Neural progenitor cell (in vitro differentiated cells): ENCODE measurements around the gene IGLON5. TPM values are rescaled to one million over a fixed set of nuclear protein-coding genes. Genes with fewer than 3 reads are reported as not detected.

Experiments used
- DNase-seq: peaks from one replicate; pipeline ENCODE4 v3.0.0-alpha.2; 2016; ENCODE audit warnings: low spot score
- H2AFZ ChIP-seq: fragments of 200-600 bp; sonication (generic); replicated peaks from 2 replicates; pipeline ENCODE4 v1.6.1; 2016; ENCODE audit warnings: antibody characterized with exemption
- H3F3A ChIP-seq: fragments of 200-600 bp; sonication (generic); 2 replicates; pipeline ENCODE4 v1.6.1; 2016; ENCODE audit warnings: antibody characterized with exemption, low read depth
- H3K27ac ChIP-seq: fragments of 200-600 bp; sonication (generic); 2 replicates; pipeline ENCODE4 v1.5.1; 2016; ENCODE audit warnings: mild to moderate bottlenecking
- H3K27me3 ChIP-seq: fragments of 200-600 bp; sonication (generic); 2 replicates; pipeline ENCODE4 v1.6.1; 2016; ENCODE audit warnings: mild to moderate bottlenecking, moderate library complexity
- H3K36me3 ChIP-seq: fragments of 200-600 bp; sonication (generic); 2 replicates; pipeline ENCODE4 v1.5.1; 2016
- H3K4me1 ChIP-seq: fragments of 200-600 bp; sonication (generic); 2 replicates; pipeline ENCODE4 v1.6.1; 2016; ENCODE audit warnings: mixed run types
- H3K4me2 ChIP-seq: fragments of 200-600 bp; sonication (generic); 2 replicates; pipeline ENCODE4 v1.6.1; 2016
- H3K4me3 ChIP-seq: fragments of 200-600 bp; sonication (generic); 2 replicates; pipeline ENCODE4 v1.5.1; 2016
- H3K79me2 ChIP-seq: fragments of 200-600 bp; sonication (generic); 2 replicates; pipeline ENCODE4 v1.6.1; 2016; ENCODE audit warnings: low read depth
- H3K9ac ChIP-seq: fragments of 200-600 bp; sonication (generic); 2 replicates; pipeline ENCODE4 v1.6.1; 2016
- H3K9me3 ChIP-seq: fragments of 200-600 bp; sonication (generic); 2 replicates; pipeline ENCODE4 v1.5.1; 2016; ENCODE audit warnings: low read depth
- H4K20me1 ChIP-seq: fragments of 200-600 bp; sonication (generic); 2 replicates; pipeline ENCODE4 v1.6.1; 2016; ENCODE audit warnings: low read depth
- H3K27ac Mint-ChIP-seq: 3 replicates; pipeline ENCODE4 v1.8.0; 2021; ENCODE audit warnings: mixed read lengths
- H3K27me3 Mint-ChIP-seq: 2 replicates; pipeline ENCODE4 v1.8.0; 2022; ENCODE audit warnings: low read depth, mild to moderate bottlenecking, inconsistent platforms, moderate library complexity, mixed read lengths; ENCODE audit not compliant: insufficient read depth
- H3K36me3 Mint-ChIP-seq: 3 replicates; pipeline ENCODE4 v1.8.0; 2021; ENCODE audit warnings: mixed read lengths
- H3K4me1 Mint-ChIP-seq: 3 replicates; pipeline ENCODE4 v1.8.0; 2021; ENCODE audit warnings: mixed read lengths
- H3K4me3 Mint-ChIP-seq: 3 replicates; pipeline ENCODE4 v1.8.0; 2021; ENCODE audit warnings: mild to moderate bottlenecking, moderate library complexity, mixed read lengths
- H3K9me3 Mint-ChIP-seq: 3 replicates; pipeline ENCODE4 v1.8.0; 2020; ENCODE audit warnings: mixed read lengths
- EZH2 ChIP-seq: fragments of 200-600 bp; sonication (generic); IDR thresholded peaks from 2 replicates; pipeline ENCODE4 v1.6.1; 2017; ENCODE audit warnings: antibody characterized with exemption, mild to moderate bottlenecking, moderate library complexity
- EZH2phosphoT487 ChIP-seq: fragments of 200-600 bp; sonication (generic); IDR thresholded peaks from 2 replicates; pipeline ENCODE4 v1.6.1; 2017; ENCODE audit warnings: antibody characterized with exemption
- total RNA-seq: library from RNA; depleted of rRNA; stranded (reverse); fragments of >200 nt; gene quantifications from 2 replicates; pipeline ENCODE4 v1.2.3, GENCODE V29; 2015; ENCODE audit warnings: low replicate concordance
- TF ChIP-seq, protein P1 (sequence below): fragments of 200-600 bp; sonication (generic); IDR thresholded peaks from 2 replicates; pipeline ENCODE4 v1.5.1; 2017; ENCODE audit warnings: antibody characterized with exemption, mild to moderate bottlenecking

Gene IGLON5
- total RNA-seq, 1 donor from 2014 or later: 5.4 TPM

DNA sequence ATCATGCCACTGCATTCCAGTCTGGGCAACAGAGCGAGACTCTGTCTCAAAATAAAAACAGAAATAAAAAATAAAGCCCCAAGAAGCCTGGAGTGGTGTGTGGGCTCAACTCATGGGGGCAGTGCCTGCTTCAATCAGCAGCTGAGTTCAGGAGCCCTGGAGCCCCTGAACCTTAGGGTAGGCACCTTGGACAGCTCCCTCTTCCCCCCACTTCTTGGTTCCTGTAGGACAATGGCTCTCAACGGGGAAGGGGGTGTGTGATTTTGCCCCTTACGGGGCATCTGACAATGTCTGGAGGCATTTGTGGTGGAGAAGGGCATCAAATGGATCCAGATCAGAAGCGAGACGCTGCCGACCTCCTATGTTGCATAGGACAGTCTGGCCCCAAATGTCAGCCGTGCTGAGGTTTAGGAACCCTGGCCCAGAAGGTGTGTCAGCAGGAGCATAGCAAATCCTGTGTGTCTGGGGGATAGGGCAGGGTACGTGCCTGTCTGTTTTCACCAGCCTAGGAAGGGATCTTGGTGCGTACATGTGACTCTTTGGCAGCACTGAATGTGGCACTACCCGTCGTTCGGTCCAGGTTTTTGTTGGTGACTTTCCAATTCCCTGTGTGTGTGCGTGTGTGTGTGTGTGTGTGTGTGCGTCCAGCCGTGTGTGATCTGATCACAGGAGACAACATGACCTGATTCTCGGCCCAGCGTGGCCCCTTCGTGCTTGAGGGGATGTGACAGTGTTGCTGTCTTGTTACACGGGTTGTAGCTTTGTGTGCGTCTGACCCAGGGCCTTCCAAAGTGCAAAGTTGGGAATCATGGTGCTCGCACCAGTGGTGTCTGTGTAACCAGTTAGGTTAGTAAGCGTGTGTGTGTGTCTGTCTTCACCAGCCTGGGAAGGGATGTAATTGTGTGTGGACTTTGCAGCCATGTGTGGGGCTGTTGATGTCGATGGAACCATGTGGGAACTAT, 7.5 kb downstream of the IGLON5 start:
- Histone ChIP-seq H3K9ac (no peak overlapping the region), H3K27me3 (no peaks in the 10 kb centered on the region), H3K79me2 (no peaks in the 10 kb centered on the region), H3K27ac (no peak overlapping the region), H3K4me1 (no peaks in the 10 kb centered on the region), H3K36me3 (no peaks in the 10 kb centered on the region), H3K4me2 (no peak overlapping the region), H3F3A (no peaks in the 10 kb centered on the region), H2AFZ (no peak overlapping the region), H4K20me1 (peaks cover 15% of the 10 kb centered on the region), H3K9me3 (no peaks in the 10 kb centered on the region), H3K4me3 (no peak overlapping the region)
- TF ChIP-seq EZH2 (no peak), EZH2phosphoT487 (no peak)
- TF ChIP-seq, protein P1, sequence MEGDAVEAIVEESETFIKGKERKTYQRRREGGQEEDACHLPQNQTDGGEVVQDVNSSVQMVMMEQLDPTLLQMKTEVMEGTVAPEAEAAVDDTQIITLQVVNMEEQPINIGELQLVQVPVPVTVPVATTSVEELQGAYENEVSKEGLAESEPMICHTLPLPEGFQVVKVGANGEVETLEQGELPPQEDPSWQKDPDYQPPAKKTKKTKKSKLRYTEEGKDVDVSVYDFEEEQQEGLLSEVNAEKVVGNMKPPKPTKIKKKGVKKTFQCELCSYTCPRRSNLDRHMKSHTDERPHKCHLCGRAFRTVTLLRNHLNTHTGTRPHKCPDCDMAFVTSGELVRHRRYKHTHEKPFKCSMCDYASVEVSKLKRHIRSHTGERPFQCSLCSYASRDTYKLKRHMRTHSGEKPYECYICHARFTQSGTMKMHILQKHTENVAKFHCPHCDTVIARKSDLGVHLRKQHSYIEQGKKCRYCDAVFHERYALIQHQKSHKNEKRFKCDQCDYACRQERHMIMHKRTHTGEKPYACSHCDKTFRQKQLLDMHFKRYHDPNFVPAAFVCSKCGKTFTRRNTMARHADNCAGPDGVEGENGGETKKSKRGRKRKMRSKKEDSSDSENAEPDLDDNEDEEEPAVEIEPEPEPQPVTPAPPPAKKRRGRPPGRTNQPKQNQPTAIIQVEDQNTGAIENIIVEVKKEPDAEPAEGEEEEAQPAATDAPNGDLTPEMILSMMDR: no peak
- Mint-ChIP-seq H3K27me3 (peaks cover 6% of the 10 kb centered on the region), H3K27ac (peak overlapping the region; percentile 36), H3K4me1 (peaks cover 20% of the 10 kb centered on the region), H3K9me3 (peaks cover 6% of the 10 kb centered on the region), H3K36me3 (peaks cover 4% of the 10 kb centered on the region), H3K4me3 (peak overlapping the region; percentile 4)
- DNase-seq: peak; percentile 42

GRCh38 chr19:51319649-51320279, 8.3 kb downstream of the IGLON5 start:
- peaks cover 9% of the 10 kb centered on the region for H3K27me3 Mint-ChIP-seq
- Histone ChIP-seq H3F3A (no peaks in the 10 kb centered on the region), H4K20me1 (peaks cover 15% of the 10 kb centered on the region), H3K4me2 (no peak overlapping the region), H2AFZ (no peak overlapping the region), H3K36me3 (no peaks in the 10 kb centered on the region), H3K4me3 (no peak overlapping the region), H3K4me1 (no peaks in the 10 kb centered on the region), H3K27me3 (no peaks in the 10 kb centered on the region), H3K79me2 (no peaks in the 10 kb centered on the region), H3K9ac (no peak overlapping the region), H3K27ac (no peak overlapping the region), H3K9me3 (no peaks in the 10 kb centered on the region)
- no peak for DNase-seq
- peaks cover 2% of the 10 kb centered on the region for H3K36me3 Mint-ChIP-seq
- no peak for TF ChIP-seq EZH2
- TF ChIP-seq, protein P1: no peak
- TF ChIP-seq EZH2phosphoT487: no peak
- H3K4me3 Mint-ChIP-seq: no peak overlapping the region
- peaks cover 20% of the 10 kb centered on the region for H3K4me1 Mint-ChIP-seq
- H3K27ac Mint-ChIP-seq: no peak overlapping the region
- H3K9me3 Mint-ChIP-seq: peaks cover 2% of the 10 kb centered on the region

- Histone ChIP-seq H3K4me3 (no peak overlapping the region), H3K4me2 (no peak overlapping the region), H3K9me3 (no peaks in the 10 kb centered on the region), H2AFZ (no peak overlapping the region), H4K20me1 (peaks cover 15% of the 10 kb centered on the region), H3K27me3 (no peaks in the 10 kb centered on the region), H3K36me3 (no peaks in the 10 kb centered on the region), H3K9ac (no peak overlapping the region), H3K4me1 (no peaks in the 10 kb centered on the region), H3F3A (no peaks in the 10 kb centered on the region), H3K27ac (no peak overlapping the region), H3K79me2 (no peaks in the 10 kb centered on the region)
- no peaks in the 10 kb centered on the region for H3K36me3 Mint-ChIP-seq
- no peak for TF ChIP-seq EZH2phosphoT487
- no peak for TF ChIP-seq EZH2
- TF ChIP-seq, protein P1: no peak
- no peak for DNase-seq
- no peak overlapping the region for H3K27ac Mint-ChIP-seq
- H3K9me3 Mint-ChIP-seq: no peaks in the 10 kb centered on the region
- peaks cover 20% of the 10 kb centered on the region for H3K4me1 Mint-ChIP-seq
- H3K27me3 Mint-ChIP-seq: peaks cover 9% of the 10 kb centered on the region
- no peak overlapping the region for H3K4me3 Mint-ChIP-seq
These were observed 8.8 kb downstream of the IGLON5 start for GRCh38 chr19:51320280-51320657.
